HuH-7.5 (cell line): ENCODE measurements around the gene GPR162.

Source experiments
- DNase-seq: peaks from one replicate; pipeline ENCODE4 v3.0.0; 2011; ENCODE audit warnings: low spot score

The GPR162 gene

GRCh38 chr12:6822426-6823135 lies 960 bp downstream of the GPR162 start:
- no peak for DNase-seq

GRCh38 chr12:6823182-6824084 lies 1.8 kb downstream of the GPR162 start:
- no peak for DNase-seq

DNA sequence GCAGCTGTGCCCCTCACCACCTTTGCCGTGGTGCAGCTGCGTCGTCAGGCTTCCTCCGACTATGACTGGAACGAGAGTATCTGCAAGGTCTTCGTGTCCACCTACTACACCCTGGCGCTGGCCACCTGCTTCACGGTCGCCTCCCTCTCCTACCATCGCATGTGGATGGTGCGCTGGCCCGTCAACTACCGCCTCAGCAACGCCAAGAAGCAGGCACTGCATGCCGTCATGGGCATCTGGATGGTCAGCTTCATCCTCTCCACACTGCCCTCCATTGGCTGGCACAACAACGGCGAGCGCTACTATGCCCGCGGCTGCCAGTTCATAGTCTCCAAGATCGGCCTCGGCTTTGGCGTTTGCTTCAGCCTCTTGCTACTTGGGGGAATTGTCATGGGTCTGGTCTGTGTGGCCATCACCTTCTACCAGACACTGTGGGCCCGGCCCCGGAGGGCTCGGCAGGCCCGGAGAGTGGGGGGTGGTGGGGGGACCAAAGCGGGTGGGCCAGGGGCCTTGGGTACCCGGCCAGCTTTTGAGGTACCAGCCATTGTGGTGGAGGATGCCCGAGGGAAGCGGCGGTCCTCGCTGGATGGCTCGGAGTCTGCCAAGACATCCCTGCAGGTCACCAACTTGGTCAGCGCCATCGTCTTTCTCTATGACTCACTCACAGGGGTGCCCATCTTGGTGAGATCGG lies 2.6 kb downstream of the GPR162 start:
- DNase-seq = no peak

- no peak for DNase-seq
Observed at GRCh38 chr12:6824901-6825381, 3.3 kb downstream of the GPR162 start.

DNA sequence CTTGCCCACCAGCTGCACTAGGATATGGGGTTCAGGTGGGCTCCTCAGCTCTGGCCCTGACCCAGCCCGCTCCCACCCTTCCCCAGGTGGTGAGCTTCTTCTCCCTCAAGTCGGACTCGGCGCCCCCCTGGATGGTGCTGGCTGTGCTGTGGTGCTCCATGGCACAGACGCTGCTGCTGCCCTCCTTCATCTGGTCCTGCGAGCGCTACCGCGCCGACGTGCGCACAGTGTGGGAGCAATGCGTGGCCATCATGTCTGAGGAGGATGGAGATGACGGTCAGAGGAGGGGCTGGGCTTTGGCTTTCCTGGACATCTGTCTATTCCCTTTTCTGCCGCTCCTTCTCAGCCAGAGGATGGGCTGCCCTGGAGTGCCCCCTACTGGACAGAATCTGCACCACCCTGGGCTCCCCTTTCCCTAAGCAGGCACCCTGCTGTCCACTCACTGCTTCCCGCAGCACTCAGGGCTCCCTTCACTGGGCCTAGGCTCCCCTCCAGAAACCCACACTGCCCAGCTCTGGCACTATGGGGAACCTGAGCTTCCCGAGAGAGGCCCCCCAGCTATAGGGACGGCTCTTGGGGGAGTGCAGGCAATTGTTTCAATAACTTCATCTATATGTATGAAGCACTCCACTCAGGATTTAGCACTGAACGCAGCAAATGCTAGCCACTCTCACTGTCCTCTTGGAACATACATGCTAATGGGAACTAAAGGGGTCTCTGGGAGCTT lies 3.9 kb downstream of the GPR162 start:
- peak; percentile 98 for DNase-seq

DNA sequence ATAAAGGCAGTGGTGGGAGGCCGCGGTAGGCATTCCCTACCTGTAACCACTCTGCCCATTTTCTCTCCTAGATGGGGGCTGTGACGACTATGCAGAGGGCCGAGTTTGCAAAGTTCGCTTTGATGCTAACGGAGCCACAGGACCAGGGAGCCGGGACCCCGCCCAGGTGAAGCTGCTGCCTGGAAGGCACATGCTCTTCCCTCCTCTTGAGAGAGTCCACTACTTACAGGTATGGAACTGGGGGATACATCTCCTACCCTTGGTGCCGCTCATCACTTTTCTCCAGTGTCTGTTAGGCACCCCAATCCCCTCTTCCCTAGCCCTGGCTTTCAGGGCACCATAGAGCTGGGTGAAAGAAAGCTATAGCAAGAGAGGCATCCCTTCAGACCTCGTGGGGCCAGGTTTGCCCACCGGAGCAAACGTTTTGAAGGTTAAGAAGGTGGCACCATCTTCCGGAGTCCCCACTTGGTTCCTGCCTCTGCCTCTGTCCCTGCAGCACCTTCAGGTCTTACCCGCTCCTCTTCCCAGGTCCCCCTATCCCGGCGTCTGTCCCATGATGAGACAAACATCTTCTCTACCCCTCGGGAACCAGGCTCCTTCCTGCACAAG lies 4.6 kb downstream of the GPR162 start:
- DNase-seq = no peak

DNA sequence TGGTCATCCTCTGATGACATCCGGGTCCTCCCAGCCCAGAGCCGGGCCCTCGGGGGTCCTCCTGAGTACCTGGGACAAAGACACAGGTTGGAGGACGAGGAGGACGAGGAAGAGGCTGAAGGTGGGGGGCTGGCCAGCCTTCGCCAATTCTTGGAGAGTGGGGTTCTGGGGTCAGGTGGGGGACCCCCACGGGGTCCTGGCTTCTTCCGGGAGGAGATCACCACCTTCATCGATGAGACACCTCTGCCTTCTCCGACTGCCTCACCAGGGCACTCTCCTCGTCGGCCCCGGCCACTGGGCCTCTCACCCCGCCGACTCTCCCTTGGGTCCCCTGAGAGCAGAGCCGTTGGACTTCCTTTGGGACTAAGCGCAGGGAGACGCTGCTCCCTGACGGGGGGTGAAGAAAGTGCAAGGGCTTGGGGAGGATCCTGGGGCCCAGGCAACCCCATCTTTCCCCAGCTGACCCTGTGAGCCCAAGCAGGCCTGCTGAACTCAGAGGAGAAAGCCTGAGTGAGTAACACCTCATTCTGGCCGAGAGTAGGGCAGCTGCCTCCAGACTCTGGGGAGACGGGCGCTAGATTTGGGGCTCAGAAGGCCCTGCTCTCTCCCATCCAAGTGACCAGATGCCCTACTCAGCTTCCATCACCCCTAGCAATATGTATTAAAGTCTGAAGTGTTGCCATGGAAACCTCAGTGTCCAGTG lies 5.3 kb downstream of the GPR162 start:
- DNase-seq = no peak

- peak; percentile 95 for DNase-seq
Observed at GRCh38 chr12:6827437-6827911, 5.9 kb downstream of the GPR162 start.

DNA sequence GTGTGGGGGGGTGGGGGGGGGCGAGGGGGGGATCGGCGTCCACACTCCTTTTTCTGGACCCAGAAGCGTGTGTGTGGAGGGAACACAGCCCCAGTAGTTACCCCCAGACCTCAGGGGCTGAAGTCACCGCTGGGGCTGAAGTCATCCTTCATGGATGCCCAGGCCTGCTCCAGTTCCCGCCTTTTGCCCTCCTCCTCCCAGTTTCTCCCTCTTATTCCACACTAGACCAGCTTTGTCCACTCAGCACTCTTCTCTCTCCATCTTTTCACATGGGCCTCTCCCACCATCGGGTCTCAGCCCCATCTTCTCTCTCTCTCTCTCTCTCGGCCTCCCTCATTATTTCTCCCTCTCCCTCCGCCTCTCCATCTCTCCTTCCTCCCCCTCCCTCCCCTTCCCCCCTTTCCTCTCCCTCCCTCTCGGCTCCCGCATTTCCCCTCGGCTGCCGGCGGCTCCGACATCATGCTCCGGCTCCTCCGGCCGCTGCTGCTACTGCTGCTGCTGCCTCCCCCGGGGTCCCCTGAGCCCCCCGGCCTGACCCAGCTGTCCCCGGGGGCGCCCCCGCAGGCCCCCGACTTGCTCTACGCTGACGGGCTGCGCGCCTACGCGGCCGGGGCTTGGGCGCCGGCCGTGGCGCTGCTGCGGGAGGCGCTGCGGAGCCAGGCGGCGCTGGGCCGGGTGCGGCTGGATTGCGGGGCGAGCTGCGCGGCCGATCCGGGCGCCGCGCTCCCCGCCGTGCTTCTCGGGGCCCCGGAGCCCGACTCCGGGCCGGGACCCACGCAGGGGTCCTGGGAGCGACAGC lies 6.6 kb downstream of the GPR162 start, which contains the start of gene P3H3:
P3H3 (plus strand) TSS at position 426 of the 799 bp plus-strand sequence; CDS start at position 460, 34 bp downstream.
- DNase-seq = peak; percentile 73

DNA sequence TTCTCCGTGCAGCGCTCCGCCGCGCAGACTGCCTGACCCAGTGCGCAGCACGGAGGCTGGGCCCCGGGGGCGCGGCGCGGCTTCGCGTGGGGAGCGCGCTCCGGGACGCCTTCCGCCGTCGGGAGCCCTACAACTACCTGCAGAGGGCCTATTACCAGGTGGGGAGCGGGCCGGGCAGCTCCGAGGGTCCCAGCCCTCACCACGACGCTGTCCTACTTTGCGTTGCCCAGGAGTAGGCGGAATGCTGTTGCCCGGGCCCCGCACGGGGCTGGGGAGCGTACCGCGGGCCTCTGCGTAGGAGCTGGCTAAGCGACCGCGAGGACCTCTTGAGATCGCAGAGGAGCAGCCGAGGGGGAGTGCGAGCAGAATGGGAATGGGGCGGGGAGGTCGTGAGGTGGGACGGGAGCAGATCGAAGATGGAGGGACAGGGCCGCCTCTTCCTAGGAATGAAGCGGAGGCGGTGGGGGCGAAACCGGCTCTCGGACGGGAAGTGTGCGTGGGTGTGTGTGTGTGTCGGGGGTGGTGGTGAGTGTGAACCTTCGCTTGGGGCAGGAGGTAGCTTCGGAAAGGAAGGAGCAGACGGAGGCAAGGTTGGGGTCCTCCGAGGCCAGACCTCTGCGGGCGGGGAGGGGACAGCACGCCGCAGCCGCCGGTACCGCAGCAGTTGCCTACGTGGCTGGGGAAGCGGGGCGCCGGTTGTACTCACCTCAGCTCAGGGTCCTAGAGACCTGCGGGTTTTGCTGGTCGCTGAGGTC lies 7.3 kb downstream of the GPR162 start:
- DNase-seq = peak; percentile 74

DNA sequence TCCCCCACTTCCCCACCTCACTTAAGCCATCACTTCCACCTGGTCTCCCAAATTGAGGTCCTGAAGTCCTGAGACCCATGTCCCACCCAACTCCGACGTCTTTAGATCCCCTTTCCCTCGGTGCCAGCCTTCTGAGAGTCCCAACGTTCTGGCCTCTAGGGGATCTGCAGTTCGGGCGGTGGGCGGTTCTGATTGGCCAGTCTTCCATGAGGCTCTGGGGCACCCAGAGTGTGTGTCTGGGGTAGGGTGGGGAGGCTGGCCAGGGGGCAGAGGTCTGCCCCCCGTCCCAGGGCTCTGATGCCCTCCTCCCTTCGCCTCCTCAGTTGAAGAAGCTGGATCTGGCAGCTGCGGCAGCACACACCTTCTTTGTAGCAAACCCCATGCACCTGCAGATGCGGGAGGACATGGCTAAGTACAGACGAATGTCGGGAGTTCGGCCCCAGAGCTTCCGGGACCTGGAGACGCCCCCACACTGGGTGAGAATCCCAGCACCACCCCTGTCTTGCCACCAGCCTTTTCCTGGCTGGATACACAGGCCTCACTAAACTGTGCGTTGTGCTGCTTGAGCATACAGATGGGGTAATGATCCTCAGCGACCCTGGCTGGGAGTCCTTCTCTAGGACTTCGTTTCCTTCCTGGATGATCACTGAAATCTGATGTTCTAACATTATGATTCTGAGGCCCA lies 8.1 kb downstream of the GPR162 start:
- DNase-seq = peak; percentile 86

- no peak for DNase-seq
Observed at GRCh38 chr12:6830286-6830890, 8.8 kb downstream of the GPR162 start.

DNA sequence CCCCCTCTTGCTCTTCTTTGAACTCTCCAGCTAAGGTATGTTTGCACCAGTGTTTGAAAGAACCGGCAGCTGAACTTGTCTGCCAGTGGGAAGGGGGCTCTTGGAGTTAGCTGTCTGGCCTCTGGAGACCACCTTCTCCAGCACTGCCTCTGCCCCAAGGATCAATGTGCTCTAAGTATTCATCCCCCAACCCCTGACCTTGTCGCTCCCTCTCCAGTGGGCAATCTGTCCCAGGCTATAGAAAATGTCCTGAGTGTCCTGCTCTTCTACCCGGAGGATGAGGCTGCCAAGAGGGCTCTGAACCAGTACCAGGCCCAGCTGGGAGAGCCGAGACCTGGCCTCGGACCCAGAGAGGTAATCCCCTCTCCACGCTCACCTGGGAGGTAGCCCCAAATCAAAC lies 9.4 kb downstream of the GPR162 start:
- no peak for DNase-seq

DNA sequence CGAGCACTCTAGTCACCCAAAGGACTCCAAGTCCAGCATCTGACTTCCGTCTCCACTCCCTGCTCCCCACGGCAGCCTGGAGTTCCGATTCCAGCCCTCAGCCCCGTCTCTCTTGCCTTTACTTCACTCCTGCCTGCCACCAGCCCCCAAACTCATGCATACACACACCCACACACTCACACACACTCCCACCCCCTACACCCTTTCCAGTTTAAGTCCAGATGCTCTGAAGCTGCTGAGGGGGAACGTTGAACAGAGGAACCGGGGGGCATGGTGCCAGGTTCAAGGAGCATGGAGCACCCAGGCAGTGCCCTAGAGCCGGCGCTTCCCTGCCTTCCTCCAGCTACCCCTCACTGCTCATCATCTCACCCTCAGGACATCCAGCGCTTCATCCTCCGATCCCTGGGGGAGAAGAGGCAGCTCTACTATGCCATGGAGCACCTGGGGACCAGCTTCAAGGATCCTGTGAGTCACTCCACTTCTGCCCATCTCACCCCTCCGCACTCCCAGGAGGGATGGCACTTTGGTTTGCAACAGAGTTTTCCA lies 9.9 kb downstream of the GPR162 start:
- no peak for DNase-seq

DNA sequence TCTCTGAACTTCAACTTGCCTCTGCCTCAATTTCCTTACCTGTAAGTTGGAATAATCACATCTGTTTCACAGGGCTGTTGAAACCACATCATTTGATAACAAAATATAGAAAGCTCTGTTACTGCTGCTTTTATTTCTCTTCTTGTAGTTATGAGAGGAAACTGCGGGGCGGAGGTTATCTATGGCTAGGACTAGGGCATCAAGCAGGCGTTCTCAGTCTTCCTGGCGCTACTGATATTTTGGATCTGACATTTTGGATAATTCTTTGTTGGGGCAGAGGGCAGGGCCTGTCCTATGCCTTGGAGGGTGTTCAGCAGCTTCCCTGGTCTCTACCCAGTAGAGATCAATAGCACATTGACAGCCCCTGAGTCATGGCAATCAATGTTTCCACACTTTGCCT lies 10.5 kb downstream of the GPR162 start:
- DNase-seq = no peak

DNA sequence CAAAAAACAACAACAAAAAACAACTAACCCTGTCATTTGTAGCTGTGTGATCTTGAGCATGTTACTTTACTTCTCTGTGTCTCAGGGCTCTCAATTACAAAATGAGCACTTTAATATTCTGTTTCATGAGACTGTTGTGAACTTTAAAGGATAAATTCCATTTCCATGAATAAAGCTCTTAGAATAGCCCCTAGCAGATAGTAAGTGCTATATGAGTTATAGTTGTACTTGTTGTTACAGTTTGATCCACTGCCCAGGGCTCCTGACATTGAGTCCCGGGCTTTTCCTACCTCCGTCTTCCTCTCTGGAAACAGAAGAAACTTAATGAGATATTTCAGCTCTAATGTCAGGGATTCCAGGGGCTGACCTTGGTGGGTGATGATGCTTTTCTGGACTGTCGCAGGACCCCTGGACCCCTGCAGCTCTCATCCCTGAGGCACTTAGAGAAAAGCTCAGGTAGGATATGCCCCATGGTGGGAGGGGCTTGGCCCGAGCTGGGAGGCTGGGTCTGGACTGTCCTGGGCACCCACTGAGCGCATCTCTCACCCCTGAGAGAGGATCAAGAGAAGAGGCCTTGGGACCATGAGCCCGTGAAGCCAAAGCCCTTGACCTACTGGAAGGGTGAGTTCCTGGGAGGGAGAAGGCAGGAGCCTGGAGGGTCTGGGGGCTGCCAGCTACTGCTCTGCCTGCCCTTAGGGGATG lies 11.7 kb downstream of the GPR162 start:
- DNase-seq = no peak

DNA sequence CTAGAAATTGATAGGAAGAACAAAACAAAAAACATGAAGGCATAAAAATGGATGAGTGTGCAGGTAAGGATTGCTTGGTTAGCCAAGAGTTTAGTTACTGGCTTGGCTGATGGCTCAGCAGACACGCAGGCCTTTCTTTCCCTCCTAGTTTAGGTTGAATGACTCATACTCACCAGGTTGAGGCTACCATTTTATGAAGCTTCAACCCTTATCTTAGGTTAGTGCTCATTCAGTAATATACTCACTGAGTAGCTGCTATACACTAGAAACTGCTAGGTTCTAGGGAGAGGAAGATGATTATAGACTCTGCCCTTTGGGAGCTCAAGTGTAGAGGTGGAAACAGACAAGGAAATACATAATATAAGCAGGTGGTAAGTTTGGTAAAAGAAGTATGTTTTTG lies 12.6 kb downstream of the GPR162 start:
- no peak for DNase-seq
